NOMO-1 (cell line): ENCODE results near the gene FAM227A.

ENCODE experiments used
- DNase-seq, 2 experiments: peaks; one replicate each; lab custom pipeline; 2025; ENCODE audit not compliant: unreplicated experiment in 2 of 2; lab: John Stamatoyannopoulos, UW

Gene FAM227A

GRCh38 chr22:38656256-38657044 is at the start of gene FAM227A, which contains the start of gene CBY1:
Gene FAM227A, minus strand, starts transcription at chr22:38656392. Its CDS starts 6,224 bp downstream, at chr22:38650168.
Gene CBY1, plus strand, starts transcription at chr22:38656638. Its CDS starts 11,417 bp downstream, at chr22:38668055.
- peak; percentile 87 to 88 for DNase-seq

- DNase-seq, result peak; percentile 100
Observed at GRCh38 chr22:38705235-38706100, 49.3 kb upstream of the FAM227A start, which contains the start of gene GTPBP1. Gene GTPBP1, plus strand, starts transcription at chr22:38705944. Its CDS starts 12 bp downstream, at chr22:38705956.

GRCh38 chr22:38704654-38705234 is 48.6 kb upstream of the FAM227A start:
- DNase-seq, result no peak

- DNase-seq, result peak; percentile 71 to 90
Observed at GRCh38 chr22:38700789-38701628, 44.8 kb upstream of the FAM227A start, which contains the start of gene JOSD1. Gene JOSD1, minus strand, starts transcription at chr22:38700943. Its CDS starts 956 bp downstream, at chr22:38699987.

GRCh38 chr22:38700270-38700788 is 44.1 kb upstream of the FAM227A start:
- DNase-seq, result peak; percentile 71 to 77

GRCh38 chr22:38699784-38700183 is 43.6 kb upstream of the FAM227A start:
- DNase-seq, result peak in 1 of 2 experiments; percentile 9

- DNase-seq, result no peak
Observed at GRCh38 chr22:38699143-38699542, 43.0 kb upstream of the FAM227A start.

- DNase-seq, result no peak
Observed at GRCh38 chr22:38698407-38699094, 42.4 kb upstream of the FAM227A start.

- no peak for DNase-seq
Observed at GRCh38 chr22:38697425-38698089, 41.4 kb upstream of the FAM227A start.

GRCh38 chr22:38696606-38697424 is 40.6 kb upstream of the FAM227A start:
- peak in 1 of 2 experiments; percentile 10 for DNase-seq

GRCh38 chr22:38694940-38695339 is 38.7 kb upstream of the FAM227A start:
- no peak for DNase-seq

- no peak for DNase-seq
Observed at GRCh38 chr22:38694049-38694448, 37.9 kb upstream of the FAM227A start.

GRCh38 chr22:38689651-38690050 is 33.5 kb upstream of the FAM227A start:
- no peak for DNase-seq

GRCh38 chr22:38685761-38686160 is 29.6 kb upstream of the FAM227A start:
- DNase-seq, result no peak

- no peak for DNase-seq
Observed at GRCh38 chr22:38684895-38685294, 28.7 kb upstream of the FAM227A start.

- DNase-seq, result peak; percentile 86 to 93
Observed at GRCh38 chr22:38681582-38682335, 25.6 kb upstream of the FAM227A start, which contains the start of gene TOMM22. Gene TOMM22, plus strand, starts transcription at chr22:38681957. Its CDS starts 22 bp downstream, at chr22:38681979.

GRCh38 chr22:38675833-38676232 is 19.6 kb upstream of the FAM227A start:
- DNase-seq, result no peak
